K562 (cell line): ENCODE measurements around the gene TADA2A. TPM values are rescaled to one million over a fixed set of nuclear protein-coding genes. Genes with fewer than 3 reads are reported as not detected.

Experiments used
- GMEB1 ChIP-seq: fragments of 250-450 bp; sonication (Bioruptor Pico); IDR thresholded peaks from 2 replicates; pipeline ENCODE4 v1.4.0; 2020; ENCODE audit warnings: mild to moderate bottlenecking
- ZNF77 ChIP-seq: fragments of 250-450 bp; sonication (Bioruptor Pico); IDR thresholded peaks from 2 replicates; pipeline ENCODE4 v1.5.0; 2020
- polyA plus RNA-seq, 8 experiments: library from polyadenylated mRNA; depleted of rRNA in 4 of 8; stranded (reverse) in 5 of 8; unstranded in 3 of 8; fragments of >200 nt; fragmentation: Nextera tagmentation in 2 of 8; fragmentation: Illumina TruSeq in 1 of 8; extraction: Ambion mirVana in 2 of 8; extraction: Trizol in 1 of 8; gene quantifications; 2 replicates each; pipeline versions ENCODE4 v1.2.1 to v1.2.3, GENCODE V29; 2011 to 2014; ENCODE audit warnings: inconsistent platforms in 1 of 8, missing spikeins in 1 of 8
- total RNA-seq, 7 experiments: library from RNA; depleted of rRNA in 6 of 7; stranded (reverse); fragments of >200 nt in 6 of 7; fragmentation: Illumina TruSeq in 2 of 7; extraction: Trizol in 2 of 7; gene quantifications; 2 replicates each; pipeline versions ENCODE4 v1.2.1 to v1.2.3, GENCODE V29; 2011 to 2021; ENCODE audit warnings: low replicate concordance in 1 of 7
- TF ChIP-seq, protein P1 (sequence below), 3 experiments: fragments of 200-800 bp in 1 of 3; fragments of 250-450 bp in 1 of 3; fragments of 450-650 bp in 1 of 3; sonication (Bioruptor Pico) in 1 of 3; sonication (Bioruptor generic) in 1 of 3; formaldehyde crosslinking in 1 of 3; IDR thresholded peaks; 2 replicates each; pipeline versions ENCODE4 v1.6.1 to v1.8.0; 2016 to 2022; ENCODE audit warnings: mild to moderate bottlenecking in 2 of 3, missing genetic modification characterization in 2 of 3, missing compliant biosample characterization in 1 of 3, moderate library complexity in 1 of 3
- TF ChIP-seq, protein P2 (sequence below): fragments of 450-650 bp; IDR thresholded peaks from 2 replicates; pipeline ENCODE4 v1.6.1; 2016; ENCODE audit warnings: mild to moderate bottlenecking, moderate library complexity

The TADA2A gene
- total and polyA plus RNA-seq, 9 of the 15 experiments (the other 6 are each of a cell fraction or from before 2014, with no cell fraction given) = 13.8 to 37.7 (median 25.0) TPM

GRCh38 chr17:37406635-37407461 lies at the start of gene TADA2A, which contains the start of gene ACACA (continued):
- TF ChIP-seq, protein P1, sequence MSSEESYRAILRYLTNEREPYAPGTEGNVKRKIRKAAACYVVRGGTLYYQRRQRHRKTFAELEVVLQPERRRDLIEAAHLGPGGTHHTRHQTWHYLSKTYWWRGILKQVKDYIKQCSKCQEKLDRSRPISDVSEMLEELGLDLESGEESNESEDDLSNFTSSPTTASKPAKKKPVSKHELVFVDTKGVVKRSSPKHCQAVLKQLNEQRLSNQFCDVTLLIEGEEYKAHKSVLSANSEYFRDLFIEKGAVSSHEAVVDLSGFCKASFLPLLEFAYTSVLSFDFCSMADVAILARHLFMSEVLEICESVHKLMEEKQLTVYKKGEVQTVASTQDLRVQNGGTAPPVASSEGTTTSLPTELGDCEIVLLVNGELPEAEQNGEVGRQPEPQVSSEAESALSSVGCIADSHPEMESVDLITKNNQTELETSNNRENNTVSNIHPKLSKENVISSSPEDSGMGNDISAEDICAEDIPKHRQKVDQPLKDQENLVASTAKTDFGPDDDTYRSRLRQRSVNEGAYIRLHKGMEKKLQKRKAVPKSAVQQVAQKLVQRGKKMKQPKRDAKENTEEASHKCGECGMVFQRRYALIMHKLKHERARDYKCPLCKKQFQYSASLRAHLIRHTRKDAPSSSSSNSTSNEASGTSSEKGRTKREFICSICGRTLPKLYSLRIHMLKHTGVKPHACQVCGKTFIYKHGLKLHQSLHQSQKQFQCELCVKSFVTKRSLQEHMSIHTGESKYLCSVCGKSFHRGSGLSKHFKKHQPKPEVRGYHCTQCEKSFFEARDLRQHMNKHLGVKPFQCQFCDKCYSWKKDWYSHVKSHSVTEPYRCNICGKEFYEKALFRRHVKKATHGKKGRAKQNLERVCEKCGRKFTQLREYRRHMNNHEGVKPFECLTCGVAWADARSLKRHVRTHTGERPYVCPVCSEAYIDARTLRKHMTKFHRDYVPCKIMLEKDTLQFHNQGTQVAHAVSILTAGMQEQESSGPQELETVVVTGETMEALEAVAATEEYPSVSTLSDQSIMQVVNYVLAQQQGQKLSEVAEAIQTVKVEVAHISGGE (CRISPR knock-in tag; IDR thresholded peaks at IDR 0.05) = peak in 1 of 3 experiments; percentile 74; a peak in 1 of 6 replicates
- TF ChIP-seq ZNF77 (CRISPR knock-in tag) (no peak), GMEB1 (peak; percentile 86)
- TF ChIP-seq, protein P2, sequence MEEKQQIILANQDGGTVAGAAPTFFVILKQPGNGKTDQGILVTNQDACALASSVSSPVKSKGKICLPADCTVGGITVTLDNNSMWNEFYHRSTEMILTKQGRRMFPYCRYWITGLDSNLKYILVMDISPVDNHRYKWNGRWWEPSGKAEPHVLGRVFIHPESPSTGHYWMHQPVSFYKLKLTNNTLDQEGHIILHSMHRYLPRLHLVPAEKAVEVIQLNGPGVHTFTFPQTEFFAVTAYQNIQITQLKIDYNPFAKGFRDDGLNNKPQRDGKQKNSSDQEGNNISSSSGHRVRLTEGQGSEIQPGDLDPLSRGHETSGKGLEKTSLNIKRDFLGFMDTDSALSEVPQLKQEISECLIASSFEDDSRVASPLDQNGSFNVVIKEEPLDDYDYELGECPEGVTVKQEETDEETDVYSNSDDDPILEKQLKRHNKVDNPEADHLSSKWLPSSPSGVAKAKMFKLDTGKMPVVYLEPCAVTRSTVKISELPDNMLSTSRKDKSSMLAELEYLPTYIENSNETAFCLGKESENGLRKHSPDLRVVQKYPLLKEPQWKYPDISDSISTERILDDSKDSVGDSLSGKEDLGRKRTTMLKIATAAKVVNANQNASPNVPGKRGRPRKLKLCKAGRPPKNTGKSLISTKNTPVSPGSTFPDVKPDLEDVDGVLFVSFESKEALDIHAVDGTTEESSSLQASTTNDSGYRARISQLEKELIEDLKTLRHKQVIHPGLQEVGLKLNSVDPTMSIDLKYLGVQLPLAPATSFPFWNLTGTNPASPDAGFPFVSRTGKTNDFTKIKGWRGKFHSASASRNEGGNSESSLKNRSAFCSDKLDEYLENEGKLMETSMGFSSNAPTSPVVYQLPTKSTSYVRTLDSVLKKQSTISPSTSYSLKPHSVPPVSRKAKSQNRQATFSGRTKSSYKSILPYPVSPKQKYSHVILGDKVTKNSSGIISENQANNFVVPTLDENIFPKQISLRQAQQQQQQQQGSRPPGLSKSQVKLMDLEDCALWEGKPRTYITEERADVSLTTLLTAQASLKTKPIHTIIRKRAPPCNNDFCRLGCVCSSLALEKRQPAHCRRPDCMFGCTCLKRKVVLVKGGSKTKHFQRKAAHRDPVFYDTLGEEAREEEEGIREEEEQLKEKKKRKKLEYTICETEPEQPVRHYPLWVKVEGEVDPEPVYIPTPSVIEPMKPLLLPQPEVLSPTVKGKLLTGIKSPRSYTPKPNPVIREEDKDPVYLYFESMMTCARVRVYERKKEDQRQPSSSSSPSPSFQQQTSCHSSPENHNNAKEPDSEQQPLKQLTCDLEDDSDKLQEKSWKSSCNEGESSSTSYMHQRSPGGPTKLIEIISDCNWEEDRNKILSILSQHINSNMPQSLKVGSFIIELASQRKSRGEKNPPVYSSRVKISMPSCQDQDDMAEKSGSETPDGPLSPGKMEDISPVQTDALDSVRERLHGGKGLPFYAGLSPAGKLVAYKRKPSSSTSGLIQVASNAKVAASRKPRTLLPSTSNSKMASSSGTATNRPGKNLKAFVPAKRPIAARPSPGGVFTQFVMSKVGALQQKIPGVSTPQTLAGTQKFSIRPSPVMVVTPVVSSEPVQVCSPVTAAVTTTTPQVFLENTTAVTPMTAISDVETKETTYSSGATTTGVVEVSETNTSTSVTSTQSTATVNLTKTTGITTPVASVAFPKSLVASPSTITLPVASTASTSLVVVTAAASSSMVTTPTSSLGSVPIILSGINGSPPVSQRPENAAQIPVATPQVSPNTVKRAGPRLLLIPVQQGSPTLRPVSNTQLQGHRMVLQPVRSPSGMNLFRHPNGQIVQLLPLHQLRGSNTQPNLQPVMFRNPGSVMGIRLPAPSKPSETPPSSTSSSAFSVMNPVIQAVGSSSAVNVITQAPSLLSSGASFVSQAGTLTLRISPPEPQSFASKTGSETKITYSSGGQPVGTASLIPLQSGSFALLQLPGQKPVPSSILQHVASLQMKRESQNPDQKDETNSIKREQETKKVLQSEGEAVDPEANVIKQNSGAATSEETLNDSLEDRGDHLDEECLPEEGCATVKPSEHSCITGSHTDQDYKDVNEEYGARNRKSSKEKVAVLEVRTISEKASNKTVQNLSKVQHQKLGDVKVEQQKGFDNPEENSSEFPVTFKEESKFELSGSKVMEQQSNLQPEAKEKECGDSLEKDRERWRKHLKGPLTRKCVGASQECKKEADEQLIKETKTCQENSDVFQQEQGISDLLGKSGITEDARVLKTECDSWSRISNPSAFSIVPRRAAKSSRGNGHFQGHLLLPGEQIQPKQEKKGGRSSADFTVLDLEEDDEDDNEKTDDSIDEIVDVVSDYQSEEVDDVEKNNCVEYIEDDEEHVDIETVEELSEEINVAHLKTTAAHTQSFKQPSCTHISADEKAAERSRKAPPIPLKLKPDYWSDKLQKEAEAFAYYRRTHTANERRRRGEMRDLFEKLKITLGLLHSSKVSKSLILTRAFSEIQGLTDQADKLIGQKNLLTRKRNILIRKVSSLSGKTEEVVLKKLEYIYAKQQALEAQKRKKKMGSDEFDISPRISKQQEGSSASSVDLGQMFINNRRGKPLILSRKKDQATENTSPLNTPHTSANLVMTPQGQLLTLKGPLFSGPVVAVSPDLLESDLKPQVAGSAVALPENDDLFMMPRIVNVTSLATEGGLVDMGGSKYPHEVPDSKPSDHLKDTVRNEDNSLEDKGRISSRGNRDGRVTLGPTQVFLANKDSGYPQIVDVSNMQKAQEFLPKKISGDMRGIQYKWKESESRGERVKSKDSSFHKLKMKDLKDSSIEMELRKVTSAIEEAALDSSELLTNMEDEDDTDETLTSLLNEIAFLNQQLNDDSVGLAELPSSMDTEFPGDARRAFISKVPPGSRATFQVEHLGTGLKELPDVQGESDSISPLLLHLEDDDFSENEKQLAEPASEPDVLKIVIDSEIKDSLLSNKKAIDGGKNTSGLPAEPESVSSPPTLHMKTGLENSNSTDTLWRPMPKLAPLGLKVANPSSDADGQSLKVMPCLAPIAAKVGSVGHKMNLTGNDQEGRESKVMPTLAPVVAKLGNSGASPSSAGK = peak; percentile 90
